Measurements from ENCODE around the gene ZNF677. TPM values are rescaled to one million over a fixed set of nuclear protein-coding genes. Genes with fewer than 3 reads are reported as not detected.
"Not testable (repeated sequence)": the region's sequence is repeated elsewhere in the genome, so short reads cannot be mapped to it uniquely, and the experiment has no call there.

ZNF677 gene
- polyA plus RNA-seq, 1 donor (not counting 4 experiments of a cell fraction or from before 2014, with no cell fraction given) = 16.8 TPM

GRCh38 chr19:53190253-53190652 is 64.4 kb downstream of the ZNF677 start:
- no peak overlapping the region for H3K27ac ChIP-seq (ENCODE audit: control insufficient read depth, insufficient read depth, low read length)
- no peak overlapping the region for H3K9ac ChIP-seq (ENCODE audit: control insufficient read depth, extremely low read depth, insufficient read depth, low read length)
- no peak overlapping the region for H3K4me3 ChIP-seq (ENCODE audit: control insufficient read depth in 2 of 3, extremely low read depth in 1 of 3, insufficient read depth in 2 of 3, low read depth in 1 of 3, low read length in 3 of 3)
- H3K36me3 ChIP-seq (ENCODE audit: control insufficient read depth in 2 of 2, extremely low read depth in 1 of 2, insufficient read depth in 2 of 2, low read length in 2 of 2) = peaks cover 0 to 3% of the 10 kb centered on the region in 2 experiments
- no peaks in the 10 kb centered on the region for H3K79me2 ChIP-seq (ENCODE audit: control insufficient read depth, insufficient read depth, low read length)
- DNase-seq (ENCODE audit: low read depth, low spot score) = no peak
- dilution Hi-C loops (cut with MboI; ENCODE audit: extremely low pct_ligation_motif_present, low sequenced_read_pairs) = no loop called here
- peaks cover 2% of the 10 kb centered on the region for H3K9me3 ChIP-seq (ENCODE audit: control insufficient read depth, low read depth, low read length)
- H2AFZ ChIP-seq (ENCODE audit: control insufficient read depth, low read length) = no peak overlapping the region
- no peaks in the 10 kb centered on the region for H3K9me1 ChIP-seq (ENCODE audit: control insufficient read depth, extremely low read depth, insufficient read depth, low read length)
- TF ChIP-seq CTCF (optimal IDR thresholded peaks at IDR 0.05 in 1 of 3, IDR thresholded peaks at IDR 0.05 in 1 of 3, conservative IDR thresholded peaks at IDR 0.05 in 1 of 3; ENCODE audit: extremely low read depth in 1 of 3, insufficient read depth in 2 of 3, low read length in 3 of 3) = no peak
- no peak for TF ChIP-seq EZH2 (IDR thresholded peaks at IDR 0.05; ENCODE audit: low read length)
- H3K27me3 ChIP-seq (ENCODE audit: control insufficient read depth, extremely low read depth, insufficient read depth, low read length) = no peaks in the 10 kb centered on the region
- FAIRE-seq = no peak
- no peak overlapping the region for H3K4me2 ChIP-seq (ENCODE audit: control insufficient read depth, extremely low read depth, insufficient read depth, low read depth, low read length)
- H3K4me1 ChIP-seq (ENCODE audit: control insufficient read depth, extremely low read depth, insufficient read depth, low read length) = no peaks in the 10 kb centered on the region
- H4K20me1 ChIP-seq (ENCODE audit: control insufficient read depth, extremely low read depth, insufficient read depth, low read length) = no peaks in the 10 kb centered on the region

DNA sequence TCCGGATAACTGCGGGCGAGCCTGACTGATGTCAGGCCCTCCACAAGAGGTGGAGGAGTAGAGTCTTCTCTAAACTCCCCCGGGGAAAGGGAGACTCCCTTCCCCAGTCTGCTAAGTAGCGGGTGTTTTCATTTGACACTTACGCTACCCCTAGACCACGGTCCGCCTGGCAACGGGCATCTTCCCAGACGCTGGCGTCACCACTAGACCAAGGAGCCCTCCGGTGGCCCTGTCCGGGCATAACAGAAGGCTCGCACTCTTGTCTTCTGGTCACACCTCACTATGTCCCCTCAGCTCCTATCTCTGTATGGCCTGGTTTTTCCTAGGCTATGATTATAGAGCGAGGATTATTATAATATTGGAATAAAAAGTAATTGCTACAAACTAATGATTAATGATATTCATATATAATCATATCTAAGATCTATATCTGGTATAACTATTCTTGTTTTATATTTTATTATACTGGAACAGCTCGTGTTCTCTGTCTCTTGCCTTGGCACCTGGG is 64.9 kb downstream of the ZNF677 start:
- H4K20me1 ChIP-seq (ENCODE audit: control insufficient read depth, extremely low read depth, insufficient read depth, low read length); dilution Hi-C loops (cut with MboI; ENCODE audit: extremely low pct_ligation_motif_present, low sequenced_read_pairs); H3K36me3 ChIP-seq (ENCODE audit: control insufficient read depth in 2 of 2, extremely low read depth in 1 of 2, insufficient read depth in 2 of 2, low read length in 2 of 2); H3K4me2 ChIP-seq (ENCODE audit: control insufficient read depth, extremely low read depth, insufficient read depth, low read depth, low read length); DNase-seq (ENCODE audit: low read depth, low spot score); H3K27ac ChIP-seq (ENCODE audit: control insufficient read depth, insufficient read depth, low read length); H2AFZ ChIP-seq (ENCODE audit: control insufficient read depth, low read length); H3K27me3 ChIP-seq (ENCODE audit: control insufficient read depth, extremely low read depth, insufficient read depth, low read length); H3K9me1 ChIP-seq (ENCODE audit: control insufficient read depth, extremely low read depth, insufficient read depth, low read length); H3K79me2 ChIP-seq (ENCODE audit: control insufficient read depth, insufficient read depth, low read length); FAIRE-seq; H3K4me3 ChIP-seq (ENCODE audit: control insufficient read depth in 2 of 3, extremely low read depth in 1 of 3, insufficient read depth in 2 of 3, low read depth in 1 of 3, low read length in 3 of 3); H3K9ac ChIP-seq (ENCODE audit: control insufficient read depth, extremely low read depth, insufficient read depth, low read length); H3K9me3 ChIP-seq (ENCODE audit: control insufficient read depth, low read depth, low read length); H3K4me1 ChIP-seq (ENCODE audit: control insufficient read depth, extremely low read depth, insufficient read depth, low read length): not testable (repeated sequence)

Other genes starting within 250 kb of the ZNF677 start
- gene ERVV-1, start 241.0 kb downstream of the ZNF677 start, polyA plus RNA-seq = not detected in 3 replicates
- gene ERVV-2, start 210.1 kb downstream of the ZNF677 start, polyA plus RNA-seq = not detected in 3 replicates
- gene ZNF160, start 151.5 kb downstream of the ZNF677 start, polyA plus RNA-seq = 10.2 to 14.4 TPM (median 12.6 TPM) in 3 replicates
- 4.2 to 7.5 TPM (median 5.2 TPM) in 3 replicates for gene ZNF415, start 122.0 kb downstream of the ZNF677 start, polyA plus RNA-seq
- 3.3 to 4.6 TPM (median 3.8 TPM) in 3 replicates for gene ZNF347, start 95.8 kb downstream of the ZNF677 start, polyA plus RNA-seq
- 2.2 to 4.3 TPM (median 2.7 TPM) in 3 replicates for gene ZNF665, start 61.5 kb downstream of the ZNF677 start, polyA plus RNA-seq
- 0.04 TPM in 1 of 3 replicates, not detected in the others for gene VN1R2, start 3.4 kb upstream of the ZNF677 start, polyA plus RNA-seq
- gene VN1R4, start 12.8 kb upstream of the ZNF677 start, polyA plus RNA-seq = not detected in 3 replicates
- 2.5 to 4.4 TPM (median 3.5 TPM) in 3 replicates for gene ZNF845, start 78.9 kb upstream of the ZNF677 start, polyA plus RNA-seq
- 6.7 to 9.5 TPM (median 9.5 TPM) in 3 replicates for gene ZNF525, start 110.8 kb upstream of the ZNF677 start, polyA plus RNA-seq
- 4.6 to 5.9 TPM (median 5.2 TPM) in 3 replicates for gene ZNF765, start 140.3 kb upstream of the ZNF677 start, polyA plus RNA-seq
- 6.8 to 10.3 TPM (median 9.2 TPM) in 3 replicates for gene ZNF761, start 177.1 kb upstream of the ZNF677 start, polyA plus RNA-seq
- gene ZNF813, start 212.9 kb upstream of the ZNF677 start, polyA plus RNA-seq = 1.5 to 2.5 TPM (median 2.1 TPM) in 3 replicates

Data from keratinocyte (primary cell).